ENCODE measurements around the gene GALNT18. TPM values are rescaled to one million over a fixed set of nuclear protein-coding genes. Genes with fewer than 3 reads are reported as not detected.

GALNT18 gene
- total RNA-seq, 2 experiments from 2014 or later: not detected

DNA sequence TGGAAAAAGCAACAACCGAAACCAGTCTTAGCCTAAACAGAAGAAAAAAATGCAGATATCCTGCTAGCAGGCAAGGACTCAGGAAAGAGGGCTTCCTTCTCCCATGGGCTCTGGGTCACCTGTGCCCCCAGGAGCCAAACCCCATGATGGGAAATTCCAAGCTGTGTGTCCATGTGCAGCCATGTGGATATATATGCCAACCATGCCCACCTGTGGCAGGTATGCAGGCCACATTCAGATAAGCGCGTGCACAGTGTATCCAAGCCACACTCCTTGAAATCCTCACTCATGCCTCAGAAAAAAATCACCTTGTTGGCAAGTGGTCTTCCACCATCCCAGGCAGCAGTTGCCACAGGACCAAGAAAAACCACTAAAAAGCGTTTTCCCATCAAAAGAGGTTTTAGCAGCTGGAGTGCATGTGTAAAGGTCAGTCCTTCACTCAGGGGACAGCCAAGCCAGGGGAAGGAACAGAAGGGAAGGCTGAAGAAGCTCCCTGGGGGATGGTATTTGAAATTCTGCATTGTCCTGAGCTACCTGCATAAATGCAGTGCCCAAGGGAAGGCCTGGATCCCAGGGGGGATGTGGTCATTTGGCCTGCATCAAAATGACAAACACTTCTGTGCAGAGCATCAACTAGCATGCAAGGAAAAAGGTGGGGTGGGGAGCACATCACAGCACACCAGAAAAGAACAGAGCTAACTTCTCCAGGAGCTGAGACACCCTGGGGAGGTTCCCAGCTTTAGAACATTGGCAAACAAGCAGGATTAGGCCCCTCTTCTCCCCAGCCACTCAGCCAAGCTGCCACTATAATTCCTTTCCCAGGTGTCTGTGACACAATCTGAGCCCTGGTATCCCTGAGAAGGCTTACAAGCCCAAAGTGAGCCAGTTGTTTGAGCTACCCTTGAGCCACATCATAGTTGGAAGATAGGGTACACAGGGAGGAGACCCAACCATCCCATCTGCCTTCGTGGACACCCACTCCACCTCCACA lies 76.2 kb downstream of the GALNT18 start:
- no peak overlapping the region for H2AFZ ChIP-seq (ENCODE audit: low read length)
- no peak for TF ChIP-seq EZH2phosphoT487 (IDR thresholded peaks at IDR 0.05; ENCODE audit: borderline replicate concordance, low read depth, low read length)
- TF ChIP-seq, protein P1, sequence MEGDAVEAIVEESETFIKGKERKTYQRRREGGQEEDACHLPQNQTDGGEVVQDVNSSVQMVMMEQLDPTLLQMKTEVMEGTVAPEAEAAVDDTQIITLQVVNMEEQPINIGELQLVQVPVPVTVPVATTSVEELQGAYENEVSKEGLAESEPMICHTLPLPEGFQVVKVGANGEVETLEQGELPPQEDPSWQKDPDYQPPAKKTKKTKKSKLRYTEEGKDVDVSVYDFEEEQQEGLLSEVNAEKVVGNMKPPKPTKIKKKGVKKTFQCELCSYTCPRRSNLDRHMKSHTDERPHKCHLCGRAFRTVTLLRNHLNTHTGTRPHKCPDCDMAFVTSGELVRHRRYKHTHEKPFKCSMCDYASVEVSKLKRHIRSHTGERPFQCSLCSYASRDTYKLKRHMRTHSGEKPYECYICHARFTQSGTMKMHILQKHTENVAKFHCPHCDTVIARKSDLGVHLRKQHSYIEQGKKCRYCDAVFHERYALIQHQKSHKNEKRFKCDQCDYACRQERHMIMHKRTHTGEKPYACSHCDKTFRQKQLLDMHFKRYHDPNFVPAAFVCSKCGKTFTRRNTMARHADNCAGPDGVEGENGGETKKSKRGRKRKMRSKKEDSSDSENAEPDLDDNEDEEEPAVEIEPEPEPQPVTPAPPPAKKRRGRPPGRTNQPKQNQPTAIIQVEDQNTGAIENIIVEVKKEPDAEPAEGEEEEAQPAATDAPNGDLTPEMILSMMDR (conservative IDR thresholded peaks at IDR 0.05; ENCODE audit: low read length): no peak
- H3K4me1 ChIP-seq (ENCODE audit: insufficient read depth, low read length, poor library complexity, severe bottlenecking): no peaks in the 10 kb centered on the region
- no TSS peak for BruUV-seq (replicated peaks)
- no peaks in the 10 kb centered on the region for H3K79me2 ChIP-seq (ENCODE audit: insufficient read depth, low read depth, low read length)
- intact Hi-C loops (cut with micrococcal nuclease; ENCODE audit: unreplicated experiment): no loop called here
- no peak overlapping the region for H3K27ac ChIP-seq (ENCODE audit: low read depth, low read length, poor library complexity, severe bottlenecking)
- H3K9me2 ChIP-seq (ENCODE audit: insufficient read depth, low read length): no peaks in the 10 kb centered on the region
- H3K4me2 ChIP-seq (ENCODE audit: low read length): no peak overlapping the region
- no peaks in the 10 kb centered on the region for H3K9me3 ChIP-seq (ENCODE audit: low read length)
- no peak overlapping the region for H3K4me3 ChIP-seq (ENCODE audit: low read depth, low read length, poor library complexity, severe bottlenecking)
- H4K20me1 ChIP-seq (ENCODE audit: insufficient read depth, low read length): no peaks in the 10 kb centered on the region
- no peak for DNase-seq (ENCODE audit: low spot score)
- ChIA-PET POLR2A (interaction anchor here (0.6 kb wide), 1 partner anchor 553 kb away, joined by 3 read pairs; no protein-coding TSS in a partner anchor), CTCF (ENCODE audit: unreplicated experiment) (interaction anchor here (1.2 kb wide), 1 partner anchor 10 kb away, joined by 5 read pairs; no protein-coding TSS in a partner anchor)
- no peaks in the 10 kb centered on the region for H3K36me3 ChIP-seq (ENCODE audit: insufficient read depth, low read length)

- Histone ChIP-seq H3K4me1 (ENCODE audit: insufficient read depth, low read length, poor library complexity, severe bottlenecking) (no peaks in the 10 kb centered on the region), H2AFZ (ENCODE audit: low read length) (no peak overlapping the region), H3K9me3 (ENCODE audit: low read length) (no peaks in the 10 kb centered on the region), H3K4me3 (ENCODE audit: low read depth, low read length, poor library complexity, severe bottlenecking) (no peak overlapping the region), H4K20me1 (ENCODE audit: insufficient read depth, low read length) (no peaks in the 10 kb centered on the region), H3K9me2 (ENCODE audit: insufficient read depth, low read length) (no peaks in the 10 kb centered on the region), H3K4me2 (ENCODE audit: low read length) (no peak overlapping the region), H3K79me2 (ENCODE audit: insufficient read depth, low read depth, low read length) (no peaks in the 10 kb centered on the region), H3K27ac (ENCODE audit: low read depth, low read length, poor library complexity, severe bottlenecking) (no peak overlapping the region), H3K36me3 (ENCODE audit: insufficient read depth, low read length) (no peaks in the 10 kb centered on the region)
- POLR2A ChIA-PET: no interaction called here
- TF ChIP-seq EZH2phosphoT487 (IDR thresholded peaks at IDR 0.05; ENCODE audit: borderline replicate concordance, low read depth, low read length): no peak
- TF ChIP-seq, protein P1 (conservative IDR thresholded peaks at IDR 0.05; ENCODE audit: low read length): no peak
- intact Hi-C loops (cut with micrococcal nuclease; ENCODE audit: unreplicated experiment): no loop called here
- DNase-seq (ENCODE audit: low spot score): no peak
- no TSS peak for BruUV-seq (replicated peaks)
- CTCF ChIA-PET (ENCODE audit: unreplicated experiment): no interaction called here
Measured at GRCh38 chr11:11543656-11544055, 78.1 kb downstream of the GALNT18 start.

- CTCF ChIA-PET (ENCODE audit: unreplicated experiment): no interaction called here
- no TSS peak for BruUV-seq (replicated peaks)
Measured at GRCh38 chr11:11540157-11540556, 81.6 kb downstream of the GALNT18 start.

More at GRCh38 chr11:11540157-11540556, 81.6 kb downstream of the GALNT18 start:
- Histone ChIP-seq H3K4me1 (ENCODE audit: insufficient read depth, low read length, poor library complexity, severe bottlenecking) (no peaks in the 10 kb centered on the region), H4K20me1 (ENCODE audit: insufficient read depth, low read length) (no peaks in the 10 kb centered on the region), H2AFZ (ENCODE audit: low read length) (no peak overlapping the region), H3K4me2 (ENCODE audit: low read length) (no peak overlapping the region), H3K27ac (ENCODE audit: low read depth, low read length, poor library complexity, severe bottlenecking) (no peak overlapping the region), H3K79me2 (ENCODE audit: insufficient read depth, low read depth, low read length) (no peaks in the 10 kb centered on the region), H3K36me3 (ENCODE audit: insufficient read depth, low read length) (no peaks in the 10 kb centered on the region), H3K4me3 (ENCODE audit: low read depth, low read length, poor library complexity, severe bottlenecking) (no peak overlapping the region), H3K9me3 (ENCODE audit: low read length) (no peaks in the 10 kb centered on the region), H3K9me2 (ENCODE audit: insufficient read depth, low read length) (no peaks in the 10 kb centered on the region)
- no peak for TF ChIP-seq EZH2phosphoT487 (IDR thresholded peaks at IDR 0.05; ENCODE audit: borderline replicate concordance, low read depth, low read length)
- TF ChIP-seq, protein P1 (conservative IDR thresholded peaks at IDR 0.05; ENCODE audit: low read length): no peak
- DNase-seq (ENCODE audit: low spot score): no peak
- intact Hi-C loops (cut with micrococcal nuclease; ENCODE audit: unreplicated experiment): no loop called here
- POLR2A ChIA-PET: no interaction called here

All from OCI-LY7 (cell line).